Measurements from ENCODE around the gene PROCA1. TPM values are rescaled to one million over a fixed set of nuclear protein-coding genes. Genes with fewer than 3 reads are reported as not detected.

PROCA1 gene
- total RNA-seq, 4 donors from 2014 or later, result 1.0 to 3.7 (median 3.3) TPM; not detected in 1

GRCh38 chr17:28717578-28718332 is 6.1 kb upstream of the PROCA1 start, which contains the start of gene RAB34:
TSS of gene RAB34 (minus strand) at chr17:28717868. CDS start at chr17:28717266, 602 bp downstream.
- no peak for TF ChIP-seq CTCF (IDR thresholded peaks at IDR 0.05)
- TF ChIP-seq POLR2A (IDR thresholded peaks at IDR 0.05), result no peak
- intact Hi-C loops (cut with DNase I; ENCODE audit: low total_unique reads), result no loop called here
- peak; percentile 69 to 94 for DNase-seq (ENCODE audit: low spot score in 2 of 2)
- peak within 1 kb of the TSS; percentile 48 for H3K4me3 ChIP-seq (ENCODE audit: low read depth, poor library complexity, severe bottlenecking)
- 1 to 2% methylated on average over 37 to 53 of the region's 60 CpGs for WGBS, 2 donors

DNA sequence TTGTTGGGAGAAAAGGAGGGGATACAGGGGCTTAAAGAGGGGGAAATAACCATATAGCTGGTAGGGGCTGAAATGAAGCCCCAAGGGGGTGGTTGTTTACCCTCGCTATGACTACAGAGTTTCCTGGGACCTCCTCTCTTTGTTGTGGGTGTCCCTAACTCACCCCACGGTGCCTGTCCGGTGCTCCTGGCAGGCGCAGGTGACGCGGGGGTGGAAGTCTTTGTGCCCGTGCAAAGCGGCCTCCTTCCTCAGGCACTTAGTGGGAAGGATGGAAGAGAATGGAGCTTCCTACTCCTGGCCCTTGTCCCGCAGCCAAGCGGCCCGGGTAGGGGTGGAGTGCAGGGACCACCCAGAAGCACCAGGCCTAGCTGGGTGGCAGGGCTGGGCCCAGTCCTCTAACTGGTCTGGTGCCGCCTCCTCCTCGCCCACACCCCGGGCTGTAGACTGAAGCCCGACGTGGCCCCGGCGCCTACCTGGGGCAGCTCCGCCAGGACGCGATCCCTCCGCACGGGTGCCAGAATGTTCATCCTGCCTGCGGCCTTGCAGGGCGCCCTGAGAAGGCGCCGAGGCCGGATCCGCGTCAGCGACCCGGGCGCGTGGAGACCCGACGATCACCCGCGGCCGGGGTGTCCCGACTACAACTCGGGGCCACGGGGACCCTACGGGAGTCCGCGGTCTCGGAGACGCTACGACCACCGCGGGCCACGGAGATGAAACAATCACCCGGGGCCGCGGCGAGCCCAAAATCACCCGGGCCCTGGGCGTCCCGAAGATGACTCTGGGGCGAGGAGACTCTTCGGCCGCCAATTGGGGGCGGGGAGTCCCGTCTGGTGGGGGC is 5.3 kb upstream of the PROCA1 start:
- H3K4me3 ChIP-seq (ENCODE audit: low read depth, poor library complexity, severe bottlenecking), result peak overlapping the region; percentile 48
- peak in 1 of 2 donors; percentile 91 for DNase-seq (ENCODE audit: low spot score in 2 of 2)
- 7 to 38% methylated on average over 12 to 30 of the region's 63 CpGs for WGBS, 2 donors
- no peak for TF ChIP-seq CTCF (IDR thresholded peaks at IDR 0.05)
- TF ChIP-seq POLR2A (IDR thresholded peaks at IDR 0.05), result no peak
- intact Hi-C loops (cut with DNase I; ENCODE audit: low total_unique reads), result no loop called here

GRCh38 chr17:28715217-28715616 is 3.5 kb upstream of the PROCA1 start:
- TF ChIP-seq POLR2A (IDR thresholded peaks at IDR 0.05) (no peak), CTCF (IDR thresholded peaks at IDR 0.05) (no peak)
- intact Hi-C loops (cut with DNase I; ENCODE audit: low total_unique reads), result no loop called here
- WGBS, 2 donors, result 90 to 96% methylated on average over 2 of the region's 2 CpGs
- no peak overlapping the region for H3K4me3 ChIP-seq (ENCODE audit: low read depth, poor library complexity, severe bottlenecking)
- no peak for DNase-seq (ENCODE audit: low spot score in 2 of 2)

DNA sequence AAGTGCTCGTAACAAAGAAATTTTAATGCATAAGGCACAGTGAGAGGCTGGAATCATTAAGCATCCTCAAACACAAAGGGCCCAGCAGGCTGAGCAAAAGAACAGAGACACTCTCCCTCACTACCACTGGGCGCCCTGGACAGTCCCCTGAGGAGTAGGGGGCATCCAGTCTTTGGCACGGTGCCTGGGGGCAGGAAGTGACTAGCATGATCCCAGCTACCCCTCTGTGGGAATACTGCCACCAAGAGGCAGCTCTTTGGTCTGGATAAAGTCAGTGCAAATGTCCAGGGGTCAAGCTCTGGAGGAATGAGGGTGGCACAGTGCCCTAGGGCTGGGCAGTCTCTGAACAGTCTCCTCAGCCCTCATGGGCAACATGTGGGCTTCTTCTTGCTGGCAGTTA is 2.6 kb upstream of the PROCA1 start:
- H3K4me3 ChIP-seq (ENCODE audit: low read depth, poor library complexity, severe bottlenecking), result no peak overlapping the region
- intact Hi-C loops (cut with DNase I; ENCODE audit: low total_unique reads), result no loop called here
- WGBS, 2 donors, result 95 to 97% methylated on average over 3 of the region's 3 CpGs

More for the DNA sequence above, 2.6 kb upstream of the PROCA1 start:
- DNase-seq (ENCODE audit: low spot score in 2 of 2), result no peak
- TF ChIP-seq CTCF (IDR thresholded peaks at IDR 0.05) (no peak), POLR2A (IDR thresholded peaks at IDR 0.05) (no peak)

Data from lower leg skin (tissue), 4 donors.